Activated T-helper 1 cell treated with anti-CD3 and anti-CD28 coated beads, Interleukin-2, amount 50 U/mL, for 16 hours (primary cell): ENCODE results near the gene KIAA1755.

ENCODE experiments used
- DNase-seq, 2 donors: peaks; one replicate each; pipeline ENCODE4 v3.0.0-alpha.2; 2020; ENCODE audit warnings: low read depth in 1 of 2, low spot score in 1 of 2

The KIAA1755 gene

GRCh38 chr20:38167851-38168760, 92.4 kb downstream of the KIAA1755 start:
- no peak for DNase-seq

DNA sequence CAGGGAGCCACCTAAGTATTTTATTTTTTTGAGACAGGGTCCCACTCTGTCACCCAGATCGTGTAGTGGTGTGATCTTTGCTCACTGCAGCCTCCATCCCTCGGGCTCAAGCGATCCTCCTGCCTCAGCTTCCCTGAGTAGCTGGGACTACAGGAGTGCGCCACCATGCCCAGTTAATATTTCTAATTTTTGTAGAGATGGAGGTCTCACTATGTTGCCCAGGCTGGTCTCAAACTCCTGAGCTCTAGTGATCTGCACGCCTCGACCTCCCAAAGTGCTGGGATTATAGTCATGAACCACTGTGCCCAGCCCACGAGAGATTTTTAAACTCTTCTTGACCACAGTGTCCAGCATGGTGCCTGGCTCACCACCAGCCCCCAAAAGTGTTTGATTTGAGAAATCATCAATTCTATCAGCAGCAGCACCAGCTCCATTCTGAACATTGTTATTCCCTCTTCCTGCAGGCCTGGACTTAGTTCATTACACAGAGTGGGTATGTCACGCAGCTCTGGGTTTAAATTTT, 93.1 kb downstream of the KIAA1755 start:
- DNase-seq = no peak

- no peak for DNase-seq
Observed at GRCh38 chr20:38166703-38167233, 93.8 kb downstream of the KIAA1755 start.

- no peak for DNase-seq
Observed at GRCh38 chr20:38165966-38166702, 94.4 kb downstream of the KIAA1755 start.

DNA sequence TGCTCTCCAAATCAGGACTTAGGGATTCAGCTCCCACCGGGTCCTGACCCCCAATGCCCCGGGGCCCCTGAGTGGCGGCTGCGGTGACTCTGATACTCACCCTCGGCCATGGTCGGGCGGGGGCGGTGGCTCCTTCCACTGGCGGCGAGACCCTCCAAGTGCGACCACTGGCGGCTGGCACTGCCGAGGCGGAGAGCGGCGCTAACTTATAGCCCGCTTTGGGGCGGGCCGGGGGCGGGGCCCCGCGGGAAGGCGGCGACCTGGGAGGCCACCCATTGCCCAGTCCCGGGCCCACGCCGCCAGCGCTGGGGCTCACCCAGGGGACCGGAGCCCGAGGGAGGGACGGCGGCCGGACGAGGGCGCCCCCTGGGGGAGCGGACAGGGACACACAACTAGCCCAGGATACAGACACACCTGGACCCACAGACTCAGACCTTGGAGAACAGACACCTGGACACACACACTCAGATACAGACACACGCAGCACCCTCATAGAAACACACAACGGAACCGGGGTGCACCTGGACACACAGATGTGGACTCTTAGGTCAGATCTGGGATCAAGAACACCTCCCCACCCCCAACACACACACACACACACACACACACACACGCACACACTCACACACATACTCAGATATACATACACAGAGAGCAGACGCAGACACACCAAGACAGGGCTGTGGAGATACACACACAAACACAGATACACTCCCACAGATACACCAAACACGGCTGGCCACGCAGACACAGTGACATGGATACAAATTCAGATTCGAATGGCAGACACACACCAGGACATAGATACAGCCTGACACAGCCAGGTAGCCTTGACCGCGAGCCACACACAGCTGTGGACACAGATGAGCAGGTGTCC, 95.2 kb downstream of the KIAA1755 start, which contains the start of gene TGM2:
Gene TGM2, minus strand, starts transcription at position 182 of the 877 bp plus-strand sequence. Its CDS starts 72 bp downstream, at position 110.
- no peak for DNase-seq

DNA sequence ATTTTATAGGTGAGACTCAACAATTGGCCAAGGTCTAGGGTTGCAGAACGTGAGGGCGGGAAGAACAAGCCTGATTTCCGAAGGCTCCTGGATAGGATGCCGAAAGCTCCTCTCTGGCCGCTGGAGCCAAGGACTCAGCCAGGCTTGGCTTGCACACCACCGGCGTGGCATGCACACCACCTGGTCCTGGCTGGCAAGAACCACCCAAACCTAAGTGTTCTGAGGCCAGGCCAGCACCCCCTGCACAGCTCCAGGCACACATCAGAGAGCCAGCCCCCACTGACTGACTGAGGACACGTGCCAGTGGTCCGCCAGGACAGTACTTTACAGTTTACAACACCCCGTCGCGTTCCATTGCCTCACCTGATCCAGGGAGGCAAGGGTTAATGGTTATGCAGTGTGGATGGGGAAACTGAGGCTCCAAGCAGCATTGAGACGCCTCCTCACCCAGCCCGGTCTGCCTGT, 95.9 kb downstream of the KIAA1755 start:
- DNase-seq = no peak

DNA sequence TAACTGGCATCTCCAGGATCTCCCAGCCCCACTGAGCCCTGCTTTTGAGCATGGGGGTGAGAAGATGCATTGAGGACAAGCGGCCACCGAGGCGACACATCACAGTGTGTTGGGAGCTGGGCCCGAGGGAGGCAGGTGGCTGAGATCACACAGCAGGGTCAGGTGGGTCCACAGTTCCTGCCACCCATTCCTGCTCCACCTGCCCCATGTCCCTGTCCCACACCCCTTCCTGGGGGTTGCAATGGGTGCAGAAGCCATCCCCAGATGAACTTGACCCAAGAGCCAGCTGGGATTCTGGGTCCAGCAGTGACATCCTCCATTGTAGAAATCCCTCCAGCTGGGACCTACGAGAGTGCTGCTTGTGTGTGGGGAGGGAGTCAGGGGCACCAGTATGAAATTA, 96.5 kb downstream of the KIAA1755 start:
- no peak for DNase-seq

- no peak for DNase-seq
Observed at GRCh38 chr20:38162878-38163875, 97.4 kb downstream of the KIAA1755 start.

GRCh38 chr20:38162149-38162548, 98.4 kb downstream of the KIAA1755 start:
- no peak for DNase-seq

DNA sequence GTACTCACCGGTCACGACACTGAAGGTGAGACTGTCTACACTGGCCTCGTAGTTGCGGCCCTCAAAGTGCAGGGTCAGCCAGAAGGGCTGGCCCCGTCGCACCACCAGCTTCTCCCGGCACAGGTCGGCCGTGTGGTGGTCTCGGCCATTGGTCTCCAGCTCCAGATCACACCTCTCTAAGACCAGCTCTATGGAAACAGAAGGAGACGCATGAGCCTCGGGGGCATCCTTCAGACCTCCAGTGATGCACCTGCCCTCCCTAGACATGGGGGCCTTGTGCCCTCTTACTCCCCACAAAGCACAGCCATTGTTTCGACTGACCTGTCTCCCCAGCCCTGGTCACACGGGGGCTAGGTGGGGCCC, 99.1 kb downstream of the KIAA1755 start:
- no peak for DNase-seq
